WTC11 (cell line): Measurements from ENCODE around the gene PFDN5. TPM values are rescaled to one million over a fixed set of nuclear protein-coding genes. Genes with fewer than 3 reads are reported as not detected.

Experiments used
- ATAC-seq: fragments of 200-7000 bp; cut with Tn5 transposase; 2 replicates; pipeline ENCODE4 v1.10.0; 2021; ENCODE audit warnings: mild to moderate bottlenecking, moderate library complexity
- CTCF ChIA-PET: fragments of 300-600 bp; sonication (Branson Sonifier 250); formaldehyde crosslinking; loops from one replicate; lab custom pipeline; 2021; ENCODE audit warnings: antibody characterized with exemption; lab: Charles Lee
- POLR2A ChIA-PET: fragments of 350-600 bp; sonication (Branson Sonifier 250); formaldehyde crosslinking; loops from one replicate; lab custom pipeline; 2021; ENCODE audit warnings: antibody characterized with exemption; lab: Charles Lee
- DNase-seq: peaks from one replicate; pipeline ENCODE4 v3.0.0; 2021; ENCODE audit warnings: low spot score
- H3K27ac Mint-ChIP-seq: 2 replicates; pipeline ENCODE4 v1.8.0; 2021; ENCODE audit warnings: mixed read lengths
- H3K27me3 Mint-ChIP-seq: 2 replicates; pipeline ENCODE4 v1.8.0; 2021; ENCODE audit warnings: low read depth, mild to moderate bottlenecking, moderate library complexity, mixed read lengths
- H3K36me3 Mint-ChIP-seq: 2 replicates; pipeline ENCODE4 v1.8.0; 2021; ENCODE audit warnings: mixed read lengths
- H3K4me1 Mint-ChIP-seq: 2 replicates; pipeline ENCODE4 v1.8.0; 2022; ENCODE audit warnings: mixed read lengths
- H3K4me3 Mint-ChIP-seq: 2 replicates; pipeline ENCODE4 v1.8.0; 2021; ENCODE audit warnings: mild to moderate bottlenecking, moderate library complexity, mixed read lengths
- H3K9me3 Mint-ChIP-seq: 2 replicates; pipeline ENCODE4 v1.8.0; 2021; ENCODE audit warnings: mixed read lengths
- AR ChIP-seq: fragments of 250-450 bp; sonication (Bioruptor Pico); IDR thresholded peaks from 2 replicates; pipeline ENCODE4 v1.9.0; 2021; ENCODE audit warnings: mild to moderate bottlenecking
- CDX4 ChIP-seq: fragments of 250-450 bp; sonication (Bioruptor Pico); IDR thresholded peaks from 2 replicates; pipeline ENCODE4 v1.9.0; 2021; ENCODE audit warnings: moderate library complexity, mild to moderate bottlenecking, inconsistent platforms, borderline replicate concordance
- CREM ChIP-seq: sonication (generic); formaldehyde crosslinking; IDR thresholded peaks from 2 replicates; pipeline ENCODE4 v1.8.1; 2022; ENCODE audit warnings: mild to moderate bottlenecking, missing genetic modification reagents, moderate library complexity
- FOXJ3 ChIP-seq: sonication (generic); formaldehyde crosslinking; IDR thresholded peaks from 2 replicates; pipeline ENCODE4 v1.9.0; 2021; ENCODE audit warnings: missing genetic modification reagents, mild to moderate bottlenecking, borderline replicate concordance
- NFATC4 ChIP-seq: fragments of 250-450 bp; sonication (Bioruptor Pico); IDR thresholded peaks from 2 replicates; pipeline ENCODE4 v1.9.0; 2021; ENCODE audit warnings: mild to moderate bottlenecking
- OVOL2 ChIP-seq: fragments of 250-450 bp; sonication (Bioruptor Pico); IDR thresholded peaks from 2 replicates; pipeline ENCODE4 v1.9.0; 2021; ENCODE audit warnings: mild to moderate bottlenecking, borderline replicate concordance
- SOX15 ChIP-seq: fragments of 250-450 bp; sonication (Bioruptor Pico); IDR thresholded peaks from 2 replicates; pipeline ENCODE4 v1.9.0; 2021; ENCODE audit warnings: mild to moderate bottlenecking
- ZNF416 ChIP-seq: fragments of 250-450 bp; sonication (Bioruptor Pico); IDR thresholded peaks from 2 replicates; pipeline ENCODE4 v1.9.0; 2021; ENCODE audit warnings: mild to moderate bottlenecking, inconsistent platforms
- total RNA-seq: library from RNA; stranded (reverse); gene quantifications from 3 replicates; pipeline ENCODE4 v1.2.3, GENCODE V29; 2021
- TF ChIP-seq, protein P1 (sequence below): fragments of 250-450 bp; sonication (Bioruptor Pico); IDR thresholded peaks from 2 replicates; pipeline ENCODE4 v1.8.0; 2021; ENCODE audit warnings: mild to moderate bottlenecking
- TF ChIP-seq, protein P2 (sequence below): sonication (generic); formaldehyde crosslinking; IDR thresholded peaks from 2 replicates; pipeline ENCODE4 v1.8.1; 2023; ENCODE audit warnings: mild to moderate bottlenecking, missing genetic modification reagents, moderate library complexity
- TF ChIP-seq, protein P3 (sequence below): sonication (generic); formaldehyde crosslinking; IDR thresholded peaks from 2 replicates; pipeline ENCODE4 v1.8.1; 2023; ENCODE audit warnings: mild to moderate bottlenecking, missing genetic modification reagents
- TF ChIP-seq, protein P4 (sequence below): sonication (generic); formaldehyde crosslinking; IDR thresholded peaks from 2 replicates; pipeline ENCODE4 v1.8.0; 2023; ENCODE audit warnings: missing genetic modification reagents

Gene PFDN5
- total RNA-seq, 1 experiment from 2014 or later, result 263 TPM

GRCh38 chr12:53333845-53334244 lies 38.5 kb downstream of the PFDN5 start:
- H3K27ac Mint-ChIP-seq, result peak overlapping the region; percentile 46; the same call in 1 of the 2 replicates
- DNase-seq (no peak), ATAC-seq (no peak)
- no peaks in the 10 kb centered on the region for H3K9me3 Mint-ChIP-seq
- POLR2A ChIA-PET, result no interaction called here
- TF ChIP-seq OVOL2 (no peak), SOX15 (CRISPR knock-in tag) (no peak), CREM (CRISPR knock-in tag) (no peak)
- H3K27me3 Mint-ChIP-seq, result peaks cover 52% of the 10 kb centered on the region
- H3K36me3 Mint-ChIP-seq, result no peaks in the 10 kb centered on the region
- H3K4me3 Mint-ChIP-seq, result no peak overlapping the region
- CTCF ChIA-PET, result interaction anchor here (1.2 to 2.6 kb wide), 5 partner anchors 12 to 148 kb away, joined by 5 to 20 read pairs (median 7); partner anchors contain the start of gene AAAS
- peaks cover 15% of the 10 kb centered on the region for H3K4me1 Mint-ChIP-seq

- no peaks in the 10 kb centered on the region for H3K9me3 Mint-ChIP-seq
- peaks cover 15% of the 10 kb centered on the region for H3K4me1 Mint-ChIP-seq
- no peak for ATAC-seq
- ChIA-PET POLR2A (interaction anchor here (1.7 kb wide), 1 partner anchor 10 kb away, joined by 6 read pairs; no protein-coding TSS in a partner anchor), CTCF (interaction anchor here (0.7 to 2.5 kb wide), 9 partner anchors 10 to 233 kb away, joined by 3 to 20 read pairs (median 5); partner anchors contain the start of gene AAAS)
- H3K4me3 Mint-ChIP-seq, result no peak overlapping the region
- H3K27me3 Mint-ChIP-seq, result peaks cover 45% of the 10 kb centered on the region
- no peak for DNase-seq
- H3K27ac Mint-ChIP-seq, result no peak overlapping the region
- TF ChIP-seq, protein P1, sequence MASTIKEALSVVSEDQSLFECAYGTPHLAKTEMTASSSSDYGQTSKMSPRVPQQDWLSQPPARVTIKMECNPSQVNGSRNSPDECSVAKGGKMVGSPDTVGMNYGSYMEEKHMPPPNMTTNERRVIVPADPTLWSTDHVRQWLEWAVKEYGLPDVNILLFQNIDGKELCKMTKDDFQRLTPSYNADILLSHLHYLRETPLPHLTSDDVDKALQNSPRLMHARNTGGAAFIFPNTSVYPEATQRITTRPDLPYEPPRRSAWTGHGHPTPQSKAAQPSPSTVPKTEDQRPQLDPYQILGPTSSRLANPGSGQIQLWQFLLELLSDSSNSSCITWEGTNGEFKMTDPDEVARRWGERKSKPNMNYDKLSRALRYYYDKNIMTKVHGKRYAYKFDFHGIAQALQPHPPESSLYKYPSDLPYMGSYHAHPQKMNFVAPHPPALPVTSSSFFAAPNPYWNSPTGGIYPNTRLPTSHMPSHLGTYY (CRISPR knock-in tag), result no peak
- H3K36me3 Mint-ChIP-seq, result no peaks in the 10 kb centered on the region
Measured at GRCh38 chr12:53334822-53335221, 39.5 kb downstream of the PFDN5 start.

- ATAC-seq (peak; percentile 21), DNase-seq (no peak)
- H3K27ac Mint-ChIP-seq, result no peak within 1 kb of the TSS
- no peaks in the 10 kb centered on the region for H3K9me3 Mint-ChIP-seq
- ChIA-PET CTCF (interaction anchor here (1.3 to 2.5 kb wide), 4 partner anchors 9 to 16 kb away, joined by 6 to 20 read pairs (median 18); partner anchors contain the start of gene AAAS), POLR2A (interaction anchor here (0.5 to 1.7 kb wide), 2 partner anchors 9 to 55 kb away, joined by 6 read pairs; no protein-coding TSS in a partner anchor)
- H3K4me3 Mint-ChIP-seq, result no peak within 1 kb of the TSS
- TF ChIP-seq, protein P2, sequence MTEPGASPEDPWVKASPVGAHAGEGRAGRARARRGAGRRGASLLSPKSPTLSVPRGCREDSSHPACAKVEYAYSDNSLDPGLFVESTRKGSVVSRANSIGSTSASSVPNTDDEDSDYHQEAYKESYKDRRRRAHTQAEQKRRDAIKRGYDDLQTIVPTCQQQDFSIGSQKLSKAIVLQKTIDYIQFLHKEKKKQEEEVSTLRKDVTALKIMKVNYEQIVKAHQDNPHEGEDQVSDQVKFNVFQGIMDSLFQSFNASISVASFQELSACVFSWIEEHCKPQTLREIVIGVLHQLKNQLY, result no peak
- TF ChIP-seq CDX4 (CRISPR knock-in tag), result no peak
- no peak for TF ChIP-seq FOXJ3 (CRISPR knock-in tag)
- peaks cover 15% of the 10 kb centered on the region for H3K4me1 Mint-ChIP-seq
- H3K36me3 Mint-ChIP-seq, result no peaks in the 10 kb centered on the region
- H3K27me3 Mint-ChIP-seq, result peaks cover 41% of the 10 kb centered on the region
Measured at GRCh38 chr12:53336181-53336681, 40.9 kb downstream of the PFDN5 start, which contains the start of gene SP7. SP7 (minus strand) TSS chr12:53336354; CDS start chr12:53335646, 708 bp downstream.

DNA sequence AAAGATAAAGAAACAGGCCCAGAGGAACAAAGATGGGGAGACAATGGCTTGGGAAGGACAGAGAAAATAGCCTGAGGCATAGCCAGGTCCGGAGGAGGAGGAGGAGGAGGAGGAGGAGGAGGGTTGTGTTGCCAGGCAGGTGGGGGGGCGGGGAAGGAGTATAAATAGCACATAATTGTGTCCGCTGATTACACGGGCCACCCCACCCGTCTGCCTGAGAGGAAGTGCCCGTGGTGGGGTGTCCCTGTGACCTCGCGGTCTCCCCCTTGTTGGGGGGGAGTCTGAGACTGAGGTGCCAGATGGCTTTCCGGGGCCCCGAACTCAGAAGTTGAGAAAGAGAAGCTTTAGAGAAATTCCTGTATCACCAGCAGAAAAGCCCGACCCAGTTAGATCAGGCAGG lies 42.7 kb downstream of the PFDN5 start:
- no peak for DNase-seq
- TF ChIP-seq CREM (CRISPR knock-in tag), result no peak
- TF ChIP-seq, protein P3, sequence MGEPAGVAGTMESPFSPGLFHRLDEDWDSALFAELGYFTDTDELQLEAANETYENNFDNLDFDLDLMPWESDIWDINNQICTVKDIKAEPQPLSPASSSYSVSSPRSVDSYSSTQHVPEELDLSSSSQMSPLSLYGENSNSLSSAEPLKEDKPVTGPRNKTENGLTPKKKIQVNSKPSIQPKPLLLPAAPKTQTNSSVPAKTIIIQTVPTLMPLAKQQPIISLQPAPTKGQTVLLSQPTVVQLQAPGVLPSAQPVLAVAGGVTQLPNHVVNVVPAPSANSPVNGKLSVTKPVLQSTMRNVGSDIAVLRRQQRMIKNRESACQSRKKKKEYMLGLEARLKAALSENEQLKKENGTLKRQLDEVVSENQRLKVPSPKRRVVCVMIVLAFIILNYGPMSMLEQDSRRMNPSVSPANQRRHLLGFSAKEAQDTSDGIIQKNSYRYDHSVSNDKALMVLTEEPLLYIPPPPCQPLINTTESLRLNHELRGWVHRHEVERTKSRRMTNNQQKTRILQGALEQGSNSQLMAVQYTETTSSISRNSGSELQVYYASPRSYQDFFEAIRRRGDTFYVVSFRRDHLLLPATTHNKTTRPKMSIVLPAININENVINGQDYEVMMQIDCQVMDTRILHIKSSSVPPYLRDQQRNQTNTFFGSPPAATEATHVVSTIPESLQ (CRISPR knock-in tag), result no peak
- POLR2A ChIA-PET, result no interaction called here
- Mint-ChIP-seq H3K36me3 (no peaks in the 10 kb centered on the region), H3K27ac (no peak overlapping the region), H3K4me1 (peaks cover 15% of the 10 kb centered on the region), H3K27me3 (peaks cover 46% of the 10 kb centered on the region), H3K9me3 (no peaks in the 10 kb centered on the region), H3K4me3 (no peak overlapping the region)
- CTCF ChIA-PET, result interaction anchor here (1.2 to 1.4 kb wide), 2 partner anchors 17 kb away, joined by 5 to 6 read pairs; partner anchors contain the start of gene AAAS
- ATAC-seq, result no peak

DNA sequence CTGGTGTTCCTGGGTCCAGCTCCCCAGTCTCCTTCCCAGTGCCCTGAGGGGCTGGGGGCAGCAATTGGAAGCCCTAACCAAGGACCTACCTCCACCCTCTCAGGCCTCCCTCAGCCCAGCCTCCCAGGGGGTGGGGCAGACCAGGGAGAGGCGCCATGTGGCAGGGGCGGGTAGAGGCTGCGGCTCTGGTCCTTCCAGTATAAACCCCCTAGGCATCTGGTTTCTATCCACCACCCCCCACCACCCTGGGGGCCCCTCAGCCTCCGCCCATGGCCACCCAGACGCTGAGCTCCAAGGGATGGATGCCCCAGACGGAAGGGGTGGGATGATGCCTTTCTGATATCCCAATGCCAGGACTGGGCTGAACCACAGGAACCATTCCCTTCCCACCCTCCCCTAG lies 43.6 kb downstream of the PFDN5 start:
- Mint-ChIP-seq H3K4me3 (no peak overlapping the region), H3K27me3 (peaks cover 48% of the 10 kb centered on the region), H3K9me3 (no peaks in the 10 kb centered on the region), H3K36me3 (no peaks in the 10 kb centered on the region), H3K4me1 (peaks cover 18% of the 10 kb centered on the region), H3K27ac (no peak overlapping the region)
- ATAC-seq (no peak), DNase-seq (no peak)
- ChIA-PET CTCF (interaction anchor here (0.6 to 1.4 kb wide), 3 partner anchors 9 to 18 kb away, joined by 3 to 5 read pairs (median 4); partner anchors contain the start of gene AAAS), POLR2A (interaction anchor here (0.6 kb wide), 1 partner anchor 82 kb away, joined by 4 read pairs; no protein-coding TSS in a partner anchor)
- TF ChIP-seq CDX4 (CRISPR knock-in tag) (no peak), ZNF416 (CRISPR knock-in tag) (no peak), NFATC4 (CRISPR knock-in tag) (no peak), AR (CRISPR knock-in tag) (no peak)
- TF ChIP-seq, protein P4, sequence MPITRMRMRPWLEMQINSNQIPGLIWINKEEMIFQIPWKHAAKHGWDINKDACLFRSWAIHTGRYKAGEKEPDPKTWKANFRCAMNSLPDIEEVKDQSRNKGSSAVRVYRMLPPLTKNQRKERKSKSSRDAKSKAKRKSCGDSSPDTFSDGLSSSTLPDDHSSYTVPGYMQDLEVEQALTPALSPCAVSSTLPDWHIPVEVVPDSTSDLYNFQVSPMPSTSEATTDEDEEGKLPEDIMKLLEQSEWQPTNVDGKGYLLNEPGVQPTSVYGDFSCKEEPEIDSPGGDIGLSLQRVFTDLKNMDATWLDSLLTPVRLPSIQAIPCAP, result no peak
